Stimulated activated CD8-positive, alpha-beta memory T cell treated with anti-CD3 and anti-CD28 coated beads, Interleukin-7, amount 100 ng/mL, for 24 hours (primary cell): ENCODE data around the gene TOR4A.
A peak's percentile ranks its signal among the peaks of the same experiment; 100 is the strongest.
"Not testable (repeated sequence)": the region's sequence is repeated elsewhere in the genome, so short reads cannot be mapped to it uniquely, and the experiment has no call there.

Source experiments
- DNase-seq: peaks from one replicate; pipeline ENCODE4 v3.0.0-alpha.2; 2020; ENCODE audit warnings: low read depth

Gene TOR4A

GRCh38 chr9:137252555-137253506 is 24.7 kb upstream of the TOR4A start:
- no peak for DNase-seq

- DNase-seq = no peak
Observed at GRCh38 chr9:137253717-137254623, 23.6 kb upstream of the TOR4A start.

GRCh38 chr9:137254624-137255447 is 22.7 kb upstream of the TOR4A start, which contains the start of gene NELFB:
TSS of gene NELFB (plus strand) at chr9:137255327.
- peak; percentile 95 for DNase-seq

- no peak for DNase-seq
Observed at GRCh38 chr9:137255448-137256114, 21.9 kb upstream of the TOR4A start.

- no peak for DNase-seq
Observed at GRCh38 chr9:137256362-137256761, 21.2 kb upstream of the TOR4A start.

GRCh38 chr9:137256856-137257255 is 20.7 kb upstream of the TOR4A start:
- no peak for DNase-seq

GRCh38 chr9:137262173-137262908 is 15.2 kb upstream of the TOR4A start:
- not testable (repeated sequence) for DNase-seq

GRCh38 chr9:137262909-137263285 is 14.6 kb upstream of the TOR4A start:
- DNase-seq = no peak

GRCh38 chr9:137263506-137263905 is 14.0 kb upstream of the TOR4A start:
- no peak for DNase-seq

- DNase-seq = no peak
Observed at GRCh38 chr9:137264067-137264466, 13.5 kb upstream of the TOR4A start.

- no peak for DNase-seq
Observed at GRCh38 chr9:137265496-137266161, 11.9 kb upstream of the TOR4A start.

- no peak for DNase-seq
Observed at GRCh38 chr9:137266162-137266527, 11.4 kb upstream of the TOR4A start.

- no peak for DNase-seq
Observed at GRCh38 chr9:137266585-137267453, 10.7 kb upstream of the TOR4A start.

- no peak for DNase-seq
Observed at GRCh38 chr9:137267933-137268355, 9.6 kb upstream of the TOR4A start.

- no peak for DNase-seq
Observed at GRCh38 chr9:137268538-137269201, 8.9 kb upstream of the TOR4A start.

GRCh38 chr9:137269231-137269772 is 8.2 kb upstream of the TOR4A start:
- DNase-seq = no peak

- no peak for DNase-seq
Observed at GRCh38 chr9:137270929-137271695, 6.4 kb upstream of the TOR4A start.
